GM10266 (cell line): Measurements from ENCODE around the gene CNBD2.
"Not testable (repeated sequence)": the region's sequence is repeated elsewhere in the genome, so short reads cannot be mapped to it uniquely, and the experiment has no call there.

Experiments
- DNase-seq: peaks from one replicate; pipeline ENCODE4 v3.0.0; 2012; ENCODE audit errors: extremely low spot score
- CTCF ChIP-seq: IDR thresholded peaks from 2 replicates; pipeline ENCODE4 v1.5.1; 2012; ENCODE audit warnings: mild to moderate bottlenecking, low read depth; ENCODE audit not compliant: control insufficient read depth, insufficient read depth; ENCODE audit errors: missing control alignments

CNBD2 gene

GRCh38 chr20:36010076-36010475, 41.7 kb downstream of the CNBD2 start:
- DNase-seq: no peak
- no peak for TF ChIP-seq CTCF

GRCh38 chr20:36010825-36011224, 42.4 kb downstream of the CNBD2 start:
- DNase-seq: no peak
- no peak for TF ChIP-seq CTCF

GRCh38 chr20:36015806-36016403, 47.5 kb downstream of the CNBD2 start:
- TF ChIP-seq CTCF: no peak
- DNase-seq: no peak

- DNase-seq: no peak
- no peak for TF ChIP-seq CTCF
Observed at GRCh38 chr20:36017048-36017951, 48.9 kb downstream of the CNBD2 start.

GRCh38 chr20:36018208-36018988, 50.0 kb downstream of the CNBD2 start:
- DNase-seq: no peak
- TF ChIP-seq CTCF: no peak

- not testable (repeated sequence) for DNase-seq
Observed at GRCh38 chr20:36026131-36026530, 57.7 kb downstream of the CNBD2 start.

- TF ChIP-seq CTCF: no peak
- DNase-seq: no peak
Observed at GRCh38 chr20:36028106-36028808, 59.9 kb downstream of the CNBD2 start.
